PFSK-1 (cell line): ENCODE data around the gene PRDM16.

Source experiments
- FOXP2 ChIP-seq: optimal IDR thresholded peaks from 2 replicates; pipeline ENCODE3; 2011; ENCODE audit warnings: borderline replicate concordance, control low read depth, inconsistent platforms; ENCODE audit not compliant: insufficient read depth; ENCODE audit errors: extremely low read length, extremely low read depth
- POLR2AphosphoS5 ChIP-seq: IDR thresholded peaks from 2 replicates; pipeline ENCODE4 v1.6.1; 2012; ENCODE audit warnings: low read depth, mild to moderate bottlenecking, control low read depth, low read length, moderate library complexity
- REST ChIP-seq, 2 experiments: IDR thresholded peaks; 2 replicates each; pipeline versions ENCODE4 v1.6.1 to v1.8.0; 2011 to 2012; ENCODE audit warnings: low read depth in 2 of 2, low read length in 2 of 2, control low read depth in 1 of 2, inconsistent platforms in 1 of 2, mild to moderate bottlenecking in 1 of 2, moderate library complexity in 1 of 2; ENCODE audit not compliant: insufficient read depth in 1 of 2
- SIN3A ChIP-seq: IDR thresholded peaks from 2 replicates; pipeline ENCODE4 v1.6.1; 2012; ENCODE audit warnings: mild to moderate bottlenecking, low read length, moderate library complexity, borderline replicate concordance; ENCODE audit not compliant: insufficient read depth
- TAF1 ChIP-seq: IDR thresholded peaks from 2 replicates; pipeline ENCODE4 v1.6.1; 2012; ENCODE audit warnings: low read length, control low read depth, borderline replicate concordance; ENCODE audit not compliant: insufficient read depth

- TF ChIP-seq TAF1 (no peak), POLR2AphosphoS5 (no peak), REST (IDR thresholded peaks at IDR 0.05; ENCODE audit: insufficient read depth in 1 of 2, low read depth in 2 of 2, low read length in 2 of 2) (no peak), SIN3A (no peak), FOXP2 (no peak)
Measured at GRCh38 chr1:3096345-3096744, 27.3 kb downstream of the PRDM16 start.
